Activated CD8-positive, alpha-beta memory T cell treated with anti-CD3 and anti-CD28 coated beads for 24 hours (primary cell): ENCODE results near the gene NOVA2.

ENCODE experiments used
- DNase-seq: peaks from one replicate; pipeline ENCODE4 v3.0.0-alpha.2; 2020

NOVA2 gene

DNA sequence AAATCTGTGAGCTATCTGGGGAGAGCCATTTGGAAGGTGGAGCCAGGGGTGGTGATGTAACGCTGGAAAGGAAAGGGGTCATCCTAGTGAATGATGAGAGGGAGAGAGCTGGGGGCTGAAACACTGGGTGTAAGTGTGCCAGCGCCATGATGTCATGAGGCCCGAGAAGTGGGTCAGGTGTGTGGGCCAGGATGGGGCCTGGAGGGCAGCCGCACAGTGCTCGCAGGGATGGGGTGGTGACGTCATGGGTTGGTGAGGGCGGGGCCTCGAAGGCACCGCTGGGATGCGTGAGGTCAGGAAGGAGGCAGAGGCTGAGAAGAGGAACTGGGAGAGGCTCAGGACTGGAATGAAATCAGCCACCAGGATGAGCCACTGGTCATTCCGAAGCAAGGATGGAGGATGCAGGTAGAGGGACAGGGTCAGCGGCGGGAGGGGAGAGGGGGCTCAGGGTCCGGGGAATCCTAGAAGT lies 26.0 kb upstream of the NOVA2 start:
- DNase-seq, result no peak

DNA sequence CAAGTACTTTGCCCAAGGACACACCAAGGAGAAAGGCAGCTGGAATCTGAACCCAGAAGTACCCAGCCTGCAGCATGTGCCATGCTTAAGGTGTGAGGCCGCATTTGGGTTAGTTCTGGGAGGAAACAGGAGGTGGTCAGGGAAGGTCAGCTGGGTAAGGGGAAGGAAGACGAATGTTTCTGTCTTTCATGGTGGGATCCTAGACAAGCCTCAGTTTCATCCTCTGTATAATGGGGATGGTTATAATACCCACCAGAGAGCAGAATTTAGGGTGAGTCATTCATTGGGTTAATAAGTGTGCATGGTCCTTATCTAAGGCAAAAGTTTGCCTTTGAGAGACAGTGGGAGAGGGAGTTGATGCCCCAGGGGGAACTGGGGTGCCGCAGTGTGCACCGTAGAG lies 25.2 kb upstream of the NOVA2 start:
- no peak for DNase-seq

DNA sequence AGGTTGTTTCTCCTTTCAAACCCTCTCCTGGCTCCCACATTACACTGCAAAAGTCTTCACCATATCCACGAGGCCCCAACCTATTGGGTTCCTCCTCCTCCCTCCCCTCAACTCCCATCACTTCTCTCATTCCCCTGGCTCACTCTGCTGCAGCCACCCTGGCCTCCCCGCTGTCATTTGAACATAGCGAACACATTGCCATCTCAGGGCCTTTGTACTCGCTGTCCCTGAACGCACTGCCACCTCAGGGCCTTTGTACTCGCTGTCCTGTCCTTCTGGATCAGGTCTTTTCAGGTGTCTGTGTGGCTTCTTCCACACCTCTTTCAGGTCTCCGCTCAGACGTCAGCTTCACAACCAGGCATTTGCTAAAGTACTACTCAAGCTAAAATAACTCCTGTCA lies 23.3 kb upstream of the NOVA2 start:
- no peak for DNase-seq

DNA sequence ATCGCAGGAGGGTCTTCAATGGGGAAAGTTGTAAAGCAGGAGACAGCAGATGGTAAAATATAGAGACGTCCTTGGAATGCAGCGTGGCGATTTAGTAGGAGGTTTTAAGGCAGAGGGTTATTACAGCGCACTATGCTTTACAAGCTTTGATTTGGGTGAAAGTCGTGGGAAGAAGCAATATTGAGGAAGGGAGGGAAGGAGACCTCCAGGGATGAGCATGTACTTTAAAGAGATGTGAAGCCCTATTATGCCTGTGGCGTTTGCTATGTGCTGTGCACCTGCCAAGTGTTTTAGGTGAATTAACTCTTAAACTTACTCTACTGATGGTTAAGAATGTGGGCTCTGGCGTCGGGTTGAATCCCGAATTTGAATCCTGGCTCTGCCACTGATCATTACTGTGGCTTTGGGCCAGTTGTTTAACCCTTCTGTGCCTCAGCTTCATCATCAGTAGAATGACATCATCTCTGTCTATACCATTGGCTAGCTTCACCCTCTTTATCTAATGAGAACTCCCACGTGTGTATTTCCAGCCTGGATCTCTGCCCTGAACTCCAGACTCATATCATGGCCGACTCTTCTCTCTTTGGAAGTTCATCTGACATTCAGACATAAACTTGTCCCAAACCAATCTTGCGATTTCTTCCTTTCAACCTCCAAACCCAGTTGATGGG lies 22.2 kb upstream of the NOVA2 start:
- DNase-seq, result no peak

DNA sequence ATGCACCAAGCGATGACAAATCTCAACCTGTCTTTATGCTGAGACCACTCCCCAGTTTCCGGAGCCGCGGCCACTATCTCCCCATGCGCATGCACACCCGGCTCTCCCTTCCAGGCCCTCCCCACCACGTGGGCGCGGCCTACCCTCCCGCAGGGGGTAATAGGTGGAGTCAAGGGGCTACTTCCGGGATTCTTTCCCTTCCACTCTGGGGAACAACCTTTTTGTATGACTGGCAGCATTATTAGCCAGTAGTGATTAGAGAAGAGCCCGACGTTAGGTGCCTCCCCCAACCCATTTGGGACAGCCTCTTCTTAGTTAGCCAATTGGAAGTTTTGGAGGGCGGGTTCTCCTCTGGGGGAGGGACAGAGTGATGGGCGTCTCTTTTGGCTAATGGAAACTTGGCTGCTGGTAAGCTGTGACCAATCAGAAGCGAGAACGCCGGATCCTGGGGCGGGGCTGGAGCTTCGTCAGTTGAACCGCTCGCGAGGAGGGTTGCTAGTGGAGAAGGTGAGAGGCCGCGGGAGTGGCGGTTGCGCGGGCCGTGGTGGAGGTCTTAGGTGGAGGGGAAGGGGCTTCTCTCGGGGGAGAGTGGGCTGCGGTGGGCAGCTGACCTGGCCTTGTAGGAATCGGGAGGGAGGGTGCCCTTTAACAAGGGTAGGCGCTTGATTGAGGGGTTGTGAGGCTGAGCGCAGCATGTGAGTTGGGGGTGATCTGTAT lies 21.5 kb upstream of the NOVA2 start, which contains the start of gene CCDC61:
Gene CCDC61 (plus strand): TSS at position 470 of the 717 bp plus-strand sequence. CDS start 7,552 bp downstream, outside the sequence.
- peak; percentile 98 for DNase-seq

DNA sequence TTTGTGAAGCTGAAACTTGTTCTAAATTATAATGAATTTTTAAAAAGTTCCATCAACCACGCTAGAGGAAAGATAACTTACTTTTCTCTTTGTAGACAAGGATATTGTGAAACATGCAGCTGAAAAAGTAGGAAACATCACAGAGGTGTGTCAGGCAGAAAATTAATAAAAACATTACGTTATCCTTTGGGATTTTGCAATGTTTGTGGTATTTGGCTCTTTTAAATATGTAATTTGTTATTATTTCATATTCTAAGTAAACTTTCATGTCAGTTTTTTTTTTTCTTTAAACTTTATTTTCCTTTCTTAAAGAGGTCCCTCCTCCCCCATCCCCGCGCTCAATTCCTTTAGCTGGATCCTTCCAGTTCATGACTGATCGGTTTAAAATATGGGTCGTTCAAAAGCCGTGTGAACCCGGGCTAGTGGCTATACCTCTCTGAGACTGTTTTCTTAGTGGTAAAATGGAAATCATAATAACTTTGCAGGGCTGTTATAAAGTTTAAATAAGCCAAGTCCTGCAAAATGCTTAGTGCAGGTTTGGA lies 20.9 kb upstream of the NOVA2 start:
- DNase-seq, result no peak

DNA sequence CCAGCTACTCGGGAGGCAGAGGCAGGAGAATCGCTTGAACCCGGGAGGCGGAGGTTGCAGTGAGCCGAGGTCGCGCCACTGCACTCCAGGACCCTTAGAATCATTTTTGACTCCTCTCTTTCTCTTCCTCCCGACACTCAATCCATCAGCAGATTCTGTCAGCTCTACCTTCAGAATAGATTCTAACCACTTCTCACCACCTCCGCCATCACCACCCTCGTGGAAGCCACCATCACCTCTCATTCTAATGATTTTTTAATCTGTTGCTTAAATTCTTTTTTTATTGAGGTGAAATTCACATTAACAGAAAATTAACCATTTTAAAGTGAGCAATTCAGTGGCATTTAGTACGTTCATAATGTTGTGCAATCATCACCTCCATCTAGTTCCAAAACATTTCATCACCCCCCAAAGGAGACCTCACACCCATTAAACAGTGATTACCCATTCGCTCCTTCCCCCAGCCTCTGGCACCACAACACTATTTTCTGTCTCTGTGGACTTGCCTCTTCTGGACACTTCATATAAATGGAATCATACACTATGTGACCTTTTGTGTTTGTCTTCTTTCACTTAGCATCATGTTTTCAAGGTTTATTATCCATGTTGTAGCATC lies 16.6 kb upstream of the NOVA2 start:
- no peak for DNase-seq

DNA sequence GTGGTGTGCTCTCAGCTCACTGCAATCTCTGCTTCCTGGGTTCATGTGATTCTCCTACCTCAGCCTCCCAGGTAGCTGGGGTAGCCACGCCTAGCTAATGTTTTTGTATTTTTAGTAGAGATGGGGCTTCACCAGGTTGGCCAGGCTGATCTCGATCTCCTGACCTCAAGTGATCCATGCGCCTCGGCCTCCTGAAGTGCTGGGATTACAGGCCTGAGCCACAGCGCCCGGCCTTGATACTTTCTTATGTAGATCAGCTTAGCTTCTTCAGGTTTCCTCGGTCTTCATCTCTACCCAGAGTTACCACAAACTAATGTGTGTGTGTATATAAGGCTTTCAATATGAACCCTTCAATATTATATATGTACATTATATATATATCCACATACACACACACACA lies 11.7 kb upstream of the NOVA2 start:
- DNase-seq, result no peak

DNA sequence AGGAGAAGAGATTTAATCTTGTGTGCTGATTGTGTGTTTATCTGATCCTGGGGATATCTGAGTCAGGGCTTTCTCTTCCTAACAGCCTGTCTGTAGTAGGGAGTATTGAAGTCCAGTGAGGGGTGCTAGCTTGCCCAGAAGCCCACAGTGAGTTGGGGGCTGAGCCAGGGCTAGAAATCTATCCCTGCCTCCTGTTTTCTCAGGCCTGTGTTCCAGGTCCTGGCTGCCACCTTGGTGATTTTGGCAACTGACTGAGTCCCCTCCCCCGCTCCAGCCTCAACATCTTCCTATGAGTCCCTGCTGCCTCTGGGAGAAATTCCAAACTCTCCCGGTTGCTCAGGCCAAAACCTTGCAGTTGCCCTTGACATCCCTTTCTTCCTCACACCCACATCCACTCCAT lies 7.7 kb upstream of the NOVA2 start:
- no peak for DNase-seq

DNA sequence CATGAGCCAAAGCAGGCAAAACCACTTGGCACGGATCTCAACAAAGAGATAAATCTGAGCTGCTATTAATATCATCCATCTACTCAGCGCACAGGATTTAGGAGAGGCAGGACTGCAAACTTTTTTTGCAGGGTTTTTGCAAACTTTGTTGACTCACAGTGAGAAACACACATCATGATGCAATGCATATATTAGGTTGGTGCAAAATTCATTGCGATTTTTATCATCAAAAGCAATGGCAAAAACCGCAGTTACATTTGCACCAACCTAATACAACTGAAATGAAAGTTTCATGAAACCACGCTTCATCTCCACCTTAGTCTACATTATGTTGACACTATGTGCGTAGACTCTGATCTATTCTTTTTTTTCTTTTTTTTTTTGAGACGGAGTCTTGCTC lies 4.5 kb upstream of the NOVA2 start:
- DNase-seq, result no peak

DNA sequence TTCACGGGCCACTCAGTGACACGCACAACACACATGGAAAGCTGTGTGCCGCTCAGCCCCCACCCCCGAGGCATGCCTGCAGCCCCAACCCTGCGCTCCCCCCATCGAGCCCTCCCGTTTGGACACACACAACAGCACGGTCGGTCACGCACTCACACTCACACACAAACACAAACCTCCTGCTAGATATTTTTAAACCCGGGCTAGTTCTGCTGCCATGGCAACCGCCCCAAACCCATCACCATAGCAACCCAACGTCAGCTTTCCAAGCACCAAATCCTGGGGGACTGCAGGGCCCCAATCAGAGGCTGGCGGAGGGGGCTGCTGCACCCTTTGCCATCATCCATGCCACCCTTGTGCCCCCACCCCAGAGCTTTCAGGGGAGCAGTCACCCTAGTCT lies 2.5 kb upstream of the NOVA2 start:
- no peak for DNase-seq

DNA sequence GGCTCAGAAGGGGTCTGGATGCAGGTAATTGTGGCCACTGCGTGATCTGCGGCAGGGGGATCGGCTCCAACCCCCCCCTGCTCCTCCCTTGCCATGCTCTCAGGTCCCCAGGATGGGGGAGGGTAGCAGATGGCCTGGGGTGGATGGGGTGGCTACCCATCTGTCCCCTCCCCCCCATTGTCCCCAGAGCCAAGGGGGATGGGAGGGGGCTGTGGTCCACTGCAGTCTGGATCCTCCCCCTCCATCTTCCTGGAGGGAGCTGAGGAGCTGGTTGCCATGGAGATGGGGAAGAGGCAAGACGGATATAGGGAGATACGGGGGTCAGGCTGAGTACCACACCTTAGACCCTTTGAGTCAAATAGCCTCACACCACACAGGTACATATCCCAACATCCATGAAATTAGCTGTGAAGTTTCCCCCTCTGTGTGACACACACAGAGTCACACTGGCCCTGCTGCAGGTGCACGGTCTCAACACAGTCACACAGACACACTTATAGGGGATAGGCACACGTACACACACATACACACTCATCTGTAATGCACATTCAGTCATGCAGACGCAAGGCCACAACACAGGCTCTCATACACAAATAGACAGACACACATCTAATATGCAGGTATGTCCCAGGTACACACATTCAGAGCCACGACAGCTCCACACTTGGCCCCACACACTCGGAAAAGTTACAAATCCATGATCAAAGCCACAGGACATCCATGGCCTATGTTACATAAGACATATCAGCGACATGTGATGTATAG lies 1.8 kb upstream of the NOVA2 start:
- DNase-seq, result no peak

DNA sequence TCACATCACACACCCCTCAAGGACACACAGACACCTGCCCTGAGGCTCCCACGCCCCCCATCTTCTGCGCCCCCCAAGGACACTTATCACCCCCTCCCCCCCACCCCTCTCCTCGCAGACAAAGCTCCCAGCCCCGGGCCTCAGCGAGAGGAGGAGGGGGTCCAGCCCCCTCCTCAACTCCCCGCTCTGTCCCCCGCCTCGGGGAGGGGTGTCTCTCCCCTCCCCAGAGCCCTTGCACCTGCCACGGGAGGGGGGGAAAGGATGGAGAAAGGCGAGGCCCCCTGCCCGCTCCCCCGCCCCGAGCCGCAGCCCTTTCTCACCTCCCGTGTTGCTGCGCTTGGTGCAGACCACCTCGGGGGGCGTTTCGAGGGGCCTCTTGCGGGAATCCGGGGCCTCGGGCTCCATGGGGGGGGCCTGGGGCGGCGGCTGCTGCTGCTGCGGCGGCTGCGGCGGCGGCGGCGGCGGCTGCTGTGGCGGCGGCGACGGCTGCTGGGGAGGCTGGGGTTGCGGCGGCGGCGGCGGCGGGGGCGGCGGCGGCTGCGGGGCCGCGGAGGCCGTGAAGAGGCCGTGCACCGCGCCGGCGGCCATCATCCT lies 621 bp downstream of the NOVA2 start:
- DNase-seq, result no peak

DNA sequence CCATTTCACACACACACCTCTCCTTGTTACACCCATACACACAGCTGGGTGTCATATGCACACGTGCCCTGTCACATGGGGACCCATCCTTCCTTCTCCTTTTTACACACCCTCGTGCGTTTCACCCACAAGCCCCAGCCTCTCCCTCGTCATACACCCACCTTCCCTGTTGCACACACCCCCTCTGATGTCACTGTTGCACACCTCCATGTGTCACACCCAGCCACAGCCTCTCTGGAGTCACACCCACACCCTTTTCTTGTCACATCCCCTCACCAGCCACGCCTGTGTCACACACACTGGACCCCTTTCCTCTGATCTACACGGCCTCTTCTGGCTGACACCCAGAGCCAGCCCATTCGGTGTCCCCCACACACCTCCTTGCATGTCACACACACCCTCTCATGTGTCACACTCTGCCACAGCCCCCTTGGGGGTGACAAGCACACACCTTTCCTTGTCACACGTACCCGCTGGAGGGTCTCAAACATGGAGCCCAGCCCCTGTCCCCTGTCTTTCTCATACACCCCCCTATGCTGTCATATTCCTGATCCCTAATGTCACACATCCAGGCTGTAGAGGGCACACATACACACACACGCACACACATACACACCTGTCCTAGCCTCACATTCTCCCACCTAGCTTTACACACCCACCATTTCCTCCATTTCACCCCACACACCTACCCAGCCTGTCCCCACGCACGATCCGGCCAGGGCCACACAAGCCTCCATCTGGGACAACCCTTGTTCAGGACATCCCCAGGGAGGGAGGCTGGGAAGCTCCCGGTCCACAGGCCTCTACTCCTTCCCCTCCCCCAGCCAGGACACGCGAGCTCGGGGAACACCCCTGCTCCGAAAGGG lies 1.4 kb downstream of the NOVA2 start:
- no peak for DNase-seq

DNA sequence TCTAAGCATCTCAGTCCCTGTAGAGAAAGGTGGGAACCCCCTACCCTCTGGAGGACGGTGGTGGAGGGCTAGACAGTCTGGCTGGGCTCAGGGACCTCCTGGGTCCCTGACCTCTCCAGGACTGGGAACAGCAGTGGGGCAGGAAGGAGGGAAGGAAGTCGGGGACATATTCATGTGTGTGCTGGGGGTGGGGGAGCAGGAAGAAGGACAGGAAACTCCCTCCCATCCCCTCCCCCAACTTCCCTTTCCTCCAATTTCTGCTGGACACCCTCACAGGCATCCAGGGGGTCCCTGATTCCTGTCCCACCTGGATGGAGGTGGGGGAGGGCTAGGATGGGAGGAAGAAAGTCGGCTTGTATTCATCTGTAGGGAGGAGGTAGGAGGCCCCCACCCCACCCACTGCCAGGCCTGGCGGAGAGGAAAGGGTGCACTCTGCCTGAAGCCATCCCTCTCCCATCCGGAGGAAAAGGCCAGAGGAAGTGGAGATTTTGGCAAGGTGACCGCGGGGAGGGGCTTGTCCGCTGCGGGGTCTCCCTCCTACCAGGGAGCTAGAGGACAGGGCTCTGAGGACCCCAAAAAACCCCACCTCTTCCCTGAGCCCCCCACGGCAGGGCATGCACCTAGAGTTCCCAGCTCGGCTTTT lies 2.3 kb downstream of the NOVA2 start:
- DNase-seq, result no peak

DNA sequence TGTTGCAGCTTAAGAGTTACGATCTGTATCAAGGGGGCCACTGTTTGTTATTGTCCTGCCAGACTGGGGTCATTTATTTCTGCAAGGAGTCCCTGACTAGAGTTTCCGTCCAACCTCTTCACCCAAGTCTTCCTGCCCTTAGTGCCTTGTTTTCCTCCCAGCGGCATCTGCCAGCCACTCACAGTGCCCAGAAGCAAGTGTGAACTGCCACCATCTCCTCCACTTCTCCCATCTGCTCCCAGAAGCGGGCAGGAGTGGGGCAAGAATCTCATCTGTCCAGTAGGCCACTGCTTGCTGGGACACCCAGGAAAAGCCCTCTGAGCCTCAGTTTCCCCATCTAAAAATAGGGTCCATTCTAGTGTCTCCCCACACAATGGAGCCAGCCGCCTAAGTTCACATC lies 4.0 kb downstream of the NOVA2 start:
- DNase-seq, result no peak

DNA sequence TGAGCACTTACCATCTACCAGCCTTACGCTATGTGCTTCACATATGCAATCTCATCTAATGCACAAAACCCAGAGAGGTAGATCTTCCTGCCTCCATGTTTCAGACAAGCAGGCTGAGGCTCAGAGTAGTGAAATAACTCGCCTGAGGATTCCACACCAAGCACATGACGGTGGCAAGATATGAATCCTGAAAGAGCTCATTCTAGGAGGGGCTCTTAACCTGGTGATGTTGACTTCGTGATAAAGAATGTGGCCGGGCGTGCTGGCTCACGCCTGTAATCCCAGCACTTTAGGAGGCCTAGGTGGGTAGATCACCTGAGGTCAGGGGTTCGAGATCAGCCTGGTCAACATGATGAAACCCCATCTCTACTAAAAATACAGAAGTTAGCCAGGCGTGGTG lies 5.0 kb downstream of the NOVA2 start:
- no peak for DNase-seq

DNA sequence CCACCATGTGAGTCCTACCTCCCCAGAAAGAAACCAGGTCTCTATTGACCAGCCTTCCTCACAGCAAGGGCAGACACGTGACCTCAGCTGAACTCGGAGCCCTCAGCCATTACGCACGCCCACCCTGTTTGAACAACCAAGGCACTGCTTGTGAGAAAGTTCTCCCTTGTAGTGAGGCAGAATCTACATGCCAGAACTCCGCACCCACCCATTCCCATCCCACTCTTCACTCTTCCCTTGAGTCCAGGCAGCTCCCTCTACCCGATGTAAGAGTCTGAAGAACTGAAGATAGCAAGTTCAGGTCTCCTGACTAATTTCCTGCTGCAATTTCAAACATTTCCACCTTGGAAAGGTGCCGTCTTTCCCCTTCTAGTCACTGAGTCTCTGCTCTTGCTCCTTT lies 6.4 kb downstream of the NOVA2 start:
- no peak for DNase-seq

DNA sequence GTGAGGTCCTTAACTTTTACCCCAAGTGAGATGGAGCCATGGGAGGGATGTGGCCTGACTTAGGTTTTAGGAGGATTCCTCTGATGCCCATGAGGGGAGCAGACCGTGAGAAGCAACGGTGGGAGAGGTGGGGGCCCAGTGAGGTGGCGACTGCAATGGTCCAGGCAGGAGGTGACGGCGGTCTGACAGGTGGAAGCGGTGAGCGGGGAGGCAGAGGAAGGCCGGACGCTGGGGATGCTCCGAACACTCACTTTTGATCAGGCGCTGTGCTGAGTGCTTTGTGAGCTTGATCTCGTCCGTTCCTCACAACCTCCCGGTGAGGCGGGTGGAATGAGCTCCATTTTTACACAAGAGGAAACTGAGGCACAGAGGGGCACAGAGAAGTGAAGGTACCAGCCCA lies 11.6 kb downstream of the NOVA2 start:
- DNase-seq, result no peak

DNA sequence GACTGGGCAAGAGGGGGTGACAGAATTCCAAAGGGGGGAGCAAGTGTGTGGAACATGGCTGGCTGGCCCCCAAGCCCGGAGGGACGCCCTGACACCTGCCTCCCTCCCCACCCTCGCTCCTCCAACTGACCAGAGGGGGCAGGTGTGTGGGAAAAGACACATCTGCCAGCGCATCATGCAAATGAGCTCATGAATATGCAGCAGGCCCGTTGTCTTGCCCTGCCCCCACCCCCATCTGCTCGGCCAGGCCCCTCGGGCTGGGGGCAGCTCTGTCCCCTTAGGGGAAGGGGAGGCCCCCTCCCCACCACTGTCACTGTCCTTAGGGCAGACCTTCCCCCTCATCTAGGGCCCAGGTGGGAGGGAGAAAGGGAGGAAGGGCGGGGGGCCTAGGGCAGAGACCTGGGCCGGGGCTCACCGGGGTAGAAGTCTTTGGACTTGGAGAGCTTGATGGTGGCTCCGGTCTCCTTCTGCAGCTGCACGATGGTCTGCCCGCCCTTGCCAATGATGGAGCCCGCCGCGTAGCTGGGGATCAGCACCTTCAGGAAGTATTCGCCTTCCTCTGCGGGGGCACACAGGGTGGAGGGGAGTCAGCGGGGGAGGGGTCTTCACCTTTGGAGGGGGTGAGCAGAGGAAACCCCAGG lies 12.9 kb downstream of the NOVA2 start:
- DNase-seq, result no peak
